ENCODE data around the gene MYL2. TPM values are rescaled to one million over a fixed set of nuclear protein-coding genes. Genes with fewer than 3 reads are reported as not detected.

Gene MYL2
- total and polyA plus RNA-seq, 2 experiments from 2014 or later, result not detected

DNA sequence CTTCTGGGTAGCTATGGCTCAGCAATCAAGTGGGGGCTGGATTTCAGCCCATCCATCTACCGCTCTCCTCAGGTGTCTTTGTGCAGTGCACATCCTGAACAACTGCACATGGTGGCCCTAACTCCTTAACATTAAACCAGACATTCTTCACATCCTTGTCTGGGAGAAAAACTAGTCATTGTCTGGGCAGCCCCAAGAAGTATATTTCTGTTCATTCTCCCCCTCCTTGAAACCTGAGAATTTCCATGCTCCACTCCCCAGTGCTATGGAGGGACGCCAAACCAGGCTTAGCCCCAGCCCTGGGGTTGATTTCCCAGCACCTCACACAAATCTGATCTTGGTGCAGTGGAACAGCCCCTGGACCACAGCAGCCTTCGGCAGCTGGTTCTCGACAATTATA is 13.4 kb downstream of the MYL2 start:
- H3K4me1 Mint-ChIP-seq, result peaks cover 7% of the 10 kb centered on the region; the same call in 2 of the 3 replicates
- Histone ChIP-seq H3K27me3 (ENCODE audit: insufficient read depth) (no peaks in the 10 kb centered on the region), H4K20me1 (replicated peaks; ENCODE audit: insufficient read depth) (no peaks in the 10 kb centered on the region), H3K9me2 (ENCODE audit: insufficient read depth) (peaks cover 11% of the 10 kb centered on the region), H3K36me3 (ENCODE audit: insufficient read depth) (no peaks in the 10 kb centered on the region), H3F3A (replicated peaks; ENCODE audit: low read depth) (no peaks in the 10 kb centered on the region), H2AFZ (no peak overlapping the region), H3K79me2 (replicated peaks; ENCODE audit: insufficient read depth) (no peaks in the 10 kb centered on the region), H3K4me2 (no peak overlapping the region), H3K4me3 (no peak overlapping the region), H3K4me1 (ENCODE audit: insufficient read depth) (no peaks in the 10 kb centered on the region), H3K27ac (ENCODE audit: low read depth) (no peak overlapping the region)
- no peak for DNase-seq (ENCODE audit: low spot score)
- peaks cover 2% of the 10 kb centered on the region for H3K27me3 Mint-ChIP-seq (ENCODE audit: insufficient read depth, low read depth, poor library complexity)
- H3K27ac Mint-ChIP-seq, result no peak overlapping the region
- no peak overlapping the region for H3K4me3 Mint-ChIP-seq
- TF ChIP-seq, protein P1, sequence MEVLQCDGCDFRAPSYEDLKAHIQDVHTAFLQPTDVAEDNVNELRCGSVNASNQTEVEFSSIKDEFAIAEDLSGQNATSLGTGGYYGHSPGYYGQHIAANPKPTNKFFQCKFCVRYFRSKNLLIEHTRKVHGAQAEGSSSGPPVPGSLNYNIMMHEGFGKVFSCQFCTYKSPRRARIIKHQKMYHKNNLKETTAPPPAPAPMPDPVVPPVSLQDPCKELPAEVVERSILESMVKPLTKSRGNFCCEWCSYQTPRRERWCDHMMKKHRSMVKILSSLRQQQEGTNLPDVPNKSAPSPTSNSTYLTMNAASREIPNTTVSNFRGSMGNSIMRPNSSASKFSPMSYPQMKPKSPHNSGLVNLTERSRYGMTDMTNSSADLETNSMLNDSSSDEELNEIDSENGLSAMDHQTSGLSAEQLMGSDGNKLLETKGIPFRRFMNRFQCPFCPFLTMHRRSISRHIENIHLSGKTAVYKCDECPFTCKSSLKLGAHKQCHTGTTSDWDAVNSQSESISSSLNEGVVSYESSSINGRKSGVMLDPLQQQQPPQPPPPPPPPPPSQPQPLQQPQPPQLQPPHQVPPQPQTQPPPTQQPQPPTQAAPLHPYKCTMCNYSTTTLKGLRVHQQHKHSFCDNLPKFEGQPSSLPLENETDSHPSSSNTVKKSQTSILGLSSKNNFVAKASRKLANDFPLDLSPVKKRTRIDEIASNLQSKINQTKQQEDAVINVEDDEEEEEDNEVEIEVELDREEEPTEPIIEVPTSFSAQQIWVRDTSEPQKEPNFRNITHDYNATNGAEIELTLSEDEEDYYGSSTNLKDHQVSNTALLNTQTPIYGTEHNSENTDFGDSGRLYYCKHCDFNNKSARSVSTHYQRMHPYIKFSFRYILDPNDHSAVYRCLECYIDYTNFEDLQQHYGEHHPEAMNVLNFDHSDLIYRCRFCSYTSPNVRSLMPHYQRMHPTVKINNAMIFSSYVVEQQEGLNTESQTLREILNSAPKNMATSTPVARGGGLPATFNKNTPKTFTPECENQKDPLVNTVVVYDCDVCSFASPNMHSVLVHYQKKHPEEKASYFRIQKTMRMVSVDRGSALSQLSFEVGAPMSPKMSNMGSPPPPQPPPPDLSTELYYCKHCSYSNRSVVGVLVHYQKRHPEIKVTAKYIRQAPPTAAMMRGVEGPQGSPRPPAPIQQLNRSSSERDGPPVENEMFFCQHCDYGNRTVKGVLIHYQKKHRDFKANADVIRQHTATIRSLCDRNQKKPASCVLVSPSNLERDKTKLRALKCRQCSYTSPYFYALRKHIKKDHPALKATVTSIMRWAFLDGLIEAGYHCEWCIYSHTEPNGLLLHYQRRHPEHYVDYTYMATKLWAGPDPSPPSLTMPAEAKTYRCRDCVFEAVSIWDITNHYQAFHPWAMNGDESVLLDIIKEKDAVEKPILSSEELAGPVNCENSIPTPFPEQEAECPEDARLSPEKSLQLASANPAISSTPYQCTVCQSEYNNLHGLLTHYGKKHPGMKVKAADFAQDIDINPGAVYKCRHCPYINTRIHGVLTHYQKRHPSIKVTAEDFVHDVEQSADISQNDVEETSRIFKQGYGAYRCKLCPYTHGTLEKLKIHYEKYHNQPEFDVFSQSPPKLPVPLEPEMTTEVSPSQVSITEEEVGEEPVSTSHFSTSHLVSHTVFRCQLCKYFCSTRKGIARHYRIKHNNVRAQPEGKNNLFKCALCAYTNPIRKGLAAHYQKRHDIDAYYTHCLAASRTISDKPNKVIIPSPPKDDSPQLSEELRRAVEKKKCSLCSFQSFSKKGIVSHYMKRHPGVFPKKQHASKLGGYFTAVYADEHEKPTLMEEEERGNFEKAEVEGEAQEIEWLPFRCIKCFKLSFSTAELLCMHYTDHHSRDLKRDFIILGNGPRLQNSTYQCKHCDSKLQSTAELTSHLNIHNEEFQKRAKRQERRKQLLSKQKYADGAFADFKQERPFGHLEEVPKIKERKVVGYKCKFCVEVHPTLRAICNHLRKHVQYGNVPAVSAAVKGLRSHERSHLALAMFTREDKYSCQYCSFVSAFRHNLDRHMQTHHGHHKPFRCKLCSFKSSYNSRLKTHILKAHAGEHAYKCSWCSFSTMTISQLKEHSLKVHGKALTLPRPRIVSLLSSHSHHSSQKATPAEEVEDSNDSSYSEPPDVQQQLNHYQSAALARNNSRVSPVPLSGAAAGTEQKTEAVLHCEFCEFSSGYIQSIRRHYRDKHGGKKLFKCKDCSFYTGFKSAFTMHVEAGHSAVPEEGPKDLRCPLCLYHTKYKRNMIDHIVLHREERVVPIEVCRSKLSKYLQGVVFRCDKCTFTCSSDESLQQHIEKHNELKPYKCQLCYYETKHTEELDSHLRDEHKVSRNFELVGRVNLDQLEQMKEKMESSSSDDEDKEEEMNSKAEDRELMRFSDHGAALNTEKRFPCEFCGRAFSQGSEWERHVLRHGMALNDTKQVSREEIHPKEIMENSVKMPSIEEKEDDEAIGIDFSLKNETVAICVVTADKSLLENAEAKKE (CRISPR knock-in tag; IDR thresholded peaks at IDR 0.05), result no peak
- no peaks in the 10 kb centered on the region for H3K9me3 Mint-ChIP-seq
- H3K36me3 Mint-ChIP-seq (ENCODE audit: low read depth), result no peaks in the 10 kb centered on the region
- ATAC-seq, result no peak

DNA sequence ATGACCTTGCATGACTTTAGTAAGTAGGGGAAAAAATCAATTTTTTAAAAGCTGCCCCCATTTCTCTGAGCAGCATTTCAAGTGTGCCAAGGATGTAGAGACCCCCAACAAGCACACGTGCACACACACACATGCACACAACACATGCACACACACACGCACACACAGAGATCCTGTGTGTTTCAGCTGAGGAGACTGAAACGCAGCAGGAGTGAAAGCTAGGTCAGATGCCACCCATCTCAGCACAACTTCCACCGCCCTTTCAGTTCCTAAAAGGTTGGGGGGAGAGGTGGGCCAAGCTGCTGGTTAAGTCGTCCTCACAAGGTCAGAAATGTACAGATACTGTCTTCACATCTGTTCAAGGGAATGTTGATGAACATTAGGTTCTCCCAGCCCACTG is 13.9 kb downstream of the MYL2 start:
- Histone ChIP-seq H3K4me3 (no peak overlapping the region), H3K27ac (ENCODE audit: low read depth) (no peak overlapping the region), H3K4me1 (ENCODE audit: insufficient read depth) (no peaks in the 10 kb centered on the region), H3K4me2 (no peak overlapping the region), H3K79me2 (replicated peaks; ENCODE audit: insufficient read depth) (no peaks in the 10 kb centered on the region), H3F3A (replicated peaks; ENCODE audit: low read depth) (no peaks in the 10 kb centered on the region), H3K27me3 (ENCODE audit: insufficient read depth) (no peaks in the 10 kb centered on the region), H2AFZ (no peak overlapping the region), H3K9me2 (ENCODE audit: insufficient read depth) (peaks cover 11% of the 10 kb centered on the region), H3K36me3 (ENCODE audit: insufficient read depth) (no peaks in the 10 kb centered on the region), H4K20me1 (replicated peaks; ENCODE audit: insufficient read depth) (no peaks in the 10 kb centered on the region)
- ATAC-seq (no peak), DNase-seq (ENCODE audit: low spot score) (no peak)
- no peaks in the 10 kb centered on the region for H3K36me3 Mint-ChIP-seq (ENCODE audit: low read depth)
- peaks cover 7% of the 10 kb centered on the region; the same call in 2 of the 3 replicates for H3K4me1 Mint-ChIP-seq
- no peaks in the 10 kb centered on the region for H3K9me3 Mint-ChIP-seq
- no peak overlapping the region for H3K27ac Mint-ChIP-seq
- H3K4me3 Mint-ChIP-seq, result no peak overlapping the region
- no peak for TF ChIP-seq NANOG (IDR thresholded peaks at IDR 0.05; ENCODE audit: borderline replicate concordance)
- peaks cover 3% of the 10 kb centered on the region for H3K27me3 Mint-ChIP-seq (ENCODE audit: insufficient read depth, low read depth, poor library complexity)
